SK-N-MC (cell line): ENCODE measurements around the gene ALAS2.

Experiments used
- DNase-seq: peaks from one replicate; pipeline ENCODE4 v3.0.0-alpha.2; 2011; ENCODE audit warnings: low read depth, low spot score
- H3K27ac ChIP-seq: fragments of 200-600 bp; sonication (generic); 2 replicates; pipeline ENCODE4 v1.5.1; 2016; ENCODE audit warnings: mixed run types
- H3K36me3 ChIP-seq: fragments of 200-600 bp; sonication (generic); 2 replicates; pipeline ENCODE4 v1.6.1; 2017; ENCODE audit warnings: antibody characterized with exemption, low read length, mixed read lengths; ENCODE audit not compliant: insufficient read depth
- H3K4me3 ChIP-seq: fragments of 200-600 bp; sonication (generic); 2 replicates; pipeline ENCODE4 v1.5.1; 2016
- H3K9ac ChIP-seq: fragments of 200-600 bp; sonication (generic); 2 replicates; pipeline ENCODE4 v1.8.0; 2017; ENCODE audit warnings: mixed run types, mixed read lengths; ENCODE audit not compliant: insufficient read length
- H3K9me3 ChIP-seq: fragments of 200-600 bp; sonication (generic); 2 replicates; pipeline ENCODE4 v1.6.1; 2017; ENCODE audit warnings: low read depth, mild to moderate bottlenecking, antibody characterized with exemption, low read length, moderate library complexity, mixed read lengths
- EZH2 ChIP-seq: fragments of 200-600 bp; sonication (generic); IDR thresholded peaks from one replicate; pipeline ENCODE4 v1.6.1; 2017; ENCODE audit warnings: antibody characterized with exemption
- FOXP2 ChIP-seq: optimal IDR thresholded peaks from 2 replicates; pipeline ENCODE3; 2011; ENCODE audit warnings: mild to moderate bottlenecking, moderate library complexity; ENCODE audit not compliant: insufficient read depth; ENCODE audit errors: extremely low read length, control extremely low read depth
- POLR2AphosphoS5 ChIP-seq: IDR thresholded peaks from 2 replicates; pipeline ENCODE4 v1.6.1; 2012; ENCODE audit warnings: mild to moderate bottlenecking, low read depth, low read length, borderline replicate concordance

Gene ALAS2

GRCh38 chrX:55008571-55009358 is 22.0 kb downstream of the ALAS2 start:
- H3K9me3 ChIP-seq = no peaks in the 10 kb centered on the region
- DNase-seq = no peak
- H3K36me3 ChIP-seq = peaks cover 14% of the 10 kb centered on the region; the same call in 1 of the 2 replicates
- H3K27ac ChIP-seq = no peak overlapping the region
- TF ChIP-seq EZH2 = no peak
- no peak for TF ChIP-seq FOXP2
- no peak for TF ChIP-seq POLR2AphosphoS5
- no peak overlapping the region for H3K9ac ChIP-seq
- no peak overlapping the region for H3K4me3 ChIP-seq

- no peak overlapping the region for H3K9ac ChIP-seq
- no peak overlapping the region for H3K4me3 ChIP-seq
- no peaks in the 10 kb centered on the region for H3K9me3 ChIP-seq
- TF ChIP-seq FOXP2 (no peak), EZH2 (no peak)
- DNase-seq = no peak
- H3K36me3 ChIP-seq = peaks cover 26% of the 10 kb centered on the region; the same call in 1 of the 2 replicates
- no peak overlapping the region for H3K27ac ChIP-seq
Measured at GRCh38 chrX:55007656-55008055, 23.1 kb downstream of the ALAS2 start.

GRCh38 chrX:55006827-55007621 is 23.8 kb downstream of the ALAS2 start:
- DNase-seq = no peak
- Histone ChIP-seq H3K36me3 (peaks cover 32% of the 10 kb centered on the region; the same call in 1 of the 2 replicates), H3K27ac (no peak overlapping the region), H3K9me3 (no peaks in the 10 kb centered on the region), H3K4me3 (no peak overlapping the region), H3K9ac (no peak overlapping the region)
- no peak for TF ChIP-seq FOXP2
- no peak for TF ChIP-seq POLR2AphosphoS5
- no peak for TF ChIP-seq EZH2

- H3K9ac ChIP-seq = no peak overlapping the region
- H3K27ac ChIP-seq = no peak overlapping the region
- H3K36me3 ChIP-seq = peaks cover 35% of the 10 kb centered on the region; the same call in 1 of the 2 replicates
- no peak for TF ChIP-seq EZH2
- TF ChIP-seq POLR2AphosphoS5 = no peak
- TF ChIP-seq FOXP2 = no peak
- no peak for DNase-seq
- H3K9me3 ChIP-seq = no peaks in the 10 kb centered on the region
- H3K4me3 ChIP-seq = no peak overlapping the region
Measured at GRCh38 chrX:55005256-55005655, 25.5 kb downstream of the ALAS2 start.

- no peak for DNase-seq
Measured at GRCh38 chrX:55004231-55004630, 26.5 kb downstream of the ALAS2 start.

GRCh38 chrX:54999717-55000598 is 30.8 kb downstream of the ALAS2 start, which contains the start of gene APEX2:
APEX2 (plus strand) TSS chrX:55000363; CDS start chrX:55000423, 60 bp downstream.
- H3K36me3 ChIP-seq = peaks cover 28% of the 10 kb centered on the region; the same call in 1 of the 2 replicates
- DNase-seq = peak; percentile 48
- no peaks in the 10 kb centered on the region for H3K9me3 ChIP-seq
- H3K27ac ChIP-seq = peak within 1 kb of the TSS; percentile 76; the same call in 1 of the 2 replicates
- TF ChIP-seq FOXP2 (no peak), EZH2 (no peak), POLR2AphosphoS5 (peak; percentile 80)
- peak within 1 kb of the TSS; percentile 79 for H3K9ac ChIP-seq
- peak within 1 kb of the TSS; percentile 75 for H3K4me3 ChIP-seq

More at GRCh38 chrX:55004231-55004630, 26.5 kb downstream of the ALAS2 start:
- TF ChIP-seq FOXP2 = no peak
- Histone ChIP-seq H3K27ac (no peak overlapping the region), H3K9ac (no peak overlapping the region), H3K9me3 (no peaks in the 10 kb centered on the region), H3K36me3 (peaks cover 35% of the 10 kb centered on the region; the same call in 1 of the 2 replicates), H3K4me3 (no peak overlapping the region)

GRCh38 chrX:54995621-54996020 is 35.2 kb downstream of the ALAS2 start:
- Histone ChIP-seq H3K9ac (no peak overlapping the region), H3K27ac (no peak overlapping the region), H3K4me3 (no peak overlapping the region), H3K36me3 (no peaks in the 10 kb centered on the region), H3K9me3 (no peaks in the 10 kb centered on the region)
- TF ChIP-seq EZH2 = no peak
- TF ChIP-seq FOXP2 = no peak
- TF ChIP-seq POLR2AphosphoS5 = no peak
- no peak for DNase-seq

GRCh38 chrX:54994668-54995351 is 36.0 kb downstream of the ALAS2 start:
- H3K4me3 ChIP-seq = no peak overlapping the region
- DNase-seq = no peak
- no peaks in the 10 kb centered on the region for H3K36me3 ChIP-seq
- no peak overlapping the region for H3K27ac ChIP-seq
- H3K9me3 ChIP-seq = no peaks in the 10 kb centered on the region
- no peak for TF ChIP-seq FOXP2
- no peak for TF ChIP-seq EZH2
- no peak for TF ChIP-seq POLR2AphosphoS5
- H3K9ac ChIP-seq = no peak overlapping the region
